Measurements from ENCODE around the gene PKP4.

GRCh38 chr2:158695305-158695704 lies 238.6 kb downstream of the PKP4 start:
- TF ChIP-seq CTCF (IDR thresholded peaks at IDR 0.05): no peak
- no peak for TF ChIP-seq POLR2AphosphoS5 (IDR thresholded peaks at IDR 0.05)
- TF ChIP-seq POLR2A (IDR thresholded peaks at IDR 0.05): no peak
